CD4-positive, alpha-beta T cell treated with Interleukin-6 at 100 ng/mL for 8 hours (primary cell): ENCODE data around the gene ERCC5.

Source experiments
- DNase-seq: peaks from one replicate; pipeline ENCODE4 v3.0.0-alpha.2; 2020; ENCODE audit warnings: mixed read lengths, low spot score

The ERCC5 gene

GRCh38 chr13:102892503-102892902 lies 46.7 kb downstream of the ERCC5 start:
- DNase-seq, result no peak

- DNase-seq, result no peak
Measured at GRCh38 chr13:102897371-102898138, 51.7 kb downstream of the ERCC5 start.

- DNase-seq, result no peak
Measured at GRCh38 chr13:102900193-102900608, 54.4 kb downstream of the ERCC5 start.

GRCh38 chr13:102901056-102901455 lies 55.2 kb downstream of the ERCC5 start:
- DNase-seq, result no peak

GRCh38 chr13:102901615-102902305 lies 55.9 kb downstream of the ERCC5 start:
- DNase-seq, result no peak

- DNase-seq, result no peak
Measured at GRCh38 chr13:102902789-102903347, 57.0 kb downstream of the ERCC5 start.

GRCh38 chr13:102903659-102904407 lies 58.0 kb downstream of the ERCC5 start:
- no peak for DNase-seq

- DNase-seq, result no peak
Measured at GRCh38 chr13:102904408-102904862, 58.6 kb downstream of the ERCC5 start.

- no peak for DNase-seq
Measured at GRCh38 chr13:102905905-102906771, 60.3 kb downstream of the ERCC5 start.

GRCh38 chr13:102907016-102907756 lies 61.4 kb downstream of the ERCC5 start:
- no peak for DNase-seq

- DNase-seq, result no peak
Measured at GRCh38 chr13:102907886-102908515, 62.2 kb downstream of the ERCC5 start.

GRCh38 chr13:102909971-102910370 lies 64.1 kb downstream of the ERCC5 start:
- DNase-seq, result no peak

- no peak for DNase-seq
Measured at GRCh38 chr13:102911336-102911735, 65.5 kb downstream of the ERCC5 start.

GRCh38 chr13:102912599-102912998 lies 66.8 kb downstream of the ERCC5 start:
- no peak for DNase-seq

GRCh38 chr13:102913914-102914313 lies 68.1 kb downstream of the ERCC5 start:
- DNase-seq, result no peak

GRCh38 chr13:102914339-102914930 lies 68.6 kb downstream of the ERCC5 start:
- no peak for DNase-seq

GRCh38 chr13:102915393-102915930 lies 69.6 kb downstream of the ERCC5 start:
- no peak for DNase-seq

- DNase-seq, result no peak
Measured at GRCh38 chr13:102917019-102917418, 71.2 kb downstream of the ERCC5 start.

GRCh38 chr13:102922184-102922583 lies 76.4 kb downstream of the ERCC5 start:
- no peak for DNase-seq
